WERI-Rb-1 (cell line): Measurements from ENCODE around the gene MED26.

Source experiments
- DNase-seq: peaks from one replicate; pipeline ENCODE4 v3.0.0-alpha.2; 2020
- H3K27ac ChIP-seq: fragments of 250-450 bp; sonication (Bioruptor Pico); 2 replicates; pipeline ENCODE4 v1.5.1; 2020; ENCODE audit warnings: mild to moderate bottlenecking, moderate library complexity
- H3K27me3 ChIP-seq: fragments of 250-450 bp; sonication (Bioruptor Pico); 2 replicates; pipeline ENCODE4 v1.5.1; 2021; ENCODE audit warnings: mild to moderate bottlenecking, low read depth, moderate library complexity; ENCODE audit not compliant: insufficient read depth, severe bottlenecking
- H3K36me3 ChIP-seq: fragments of 250-450 bp; sonication (Bioruptor Pico); 2 replicates; pipeline ENCODE4 v1.5.1; 2020; ENCODE audit warnings: mild to moderate bottlenecking, moderate library complexity
- H3K4me3 ChIP-seq: 2 replicates; pipeline ENCODE4 v1.5.1; 2011; ENCODE audit warnings: low read depth, mild to moderate bottlenecking, control low read depth, low read length
- H3K9me3 ChIP-seq: fragments of 250-450 bp; sonication (Bioruptor Pico); 2 replicates; pipeline ENCODE4 v1.5.1; 2021; ENCODE audit warnings: mild to moderate bottlenecking, moderate library complexity; ENCODE audit not compliant: severe bottlenecking
- CTCF ChIP-seq: IDR thresholded peaks from 2 replicates; pipeline ENCODE4 v1.5.1; 2011; ENCODE audit warnings: low read depth, mild to moderate bottlenecking, control low read depth, inconsistent platforms, low read length

The MED26 gene

GRCh38 chr19:16569609-16570320 lies 58.2 kb downstream of the MED26 start:
- no peak for TF ChIP-seq CTCF
- no peaks in the 10 kb centered on the region for H3K9me3 ChIP-seq
- H3K36me3 ChIP-seq = peaks cover 50% of the 10 kb centered on the region
- H3K27me3 ChIP-seq = no peaks in the 10 kb centered on the region
- no peak overlapping the region for H3K27ac ChIP-seq
- no peak for DNase-seq
- no peak overlapping the region for H3K4me3 ChIP-seq

- Histone ChIP-seq H3K27ac (no peak overlapping the region), H3K27me3 (no peaks in the 10 kb centered on the region), H3K9me3 (no peaks in the 10 kb centered on the region), H3K4me3 (no peak overlapping the region), H3K36me3 (peaks cover 68% of the 10 kb centered on the region)
- TF ChIP-seq CTCF = no peak
- DNase-seq = no peak
Observed at GRCh38 chr19:16566702-16567101, 61.3 kb downstream of the MED26 start.

DNA sequence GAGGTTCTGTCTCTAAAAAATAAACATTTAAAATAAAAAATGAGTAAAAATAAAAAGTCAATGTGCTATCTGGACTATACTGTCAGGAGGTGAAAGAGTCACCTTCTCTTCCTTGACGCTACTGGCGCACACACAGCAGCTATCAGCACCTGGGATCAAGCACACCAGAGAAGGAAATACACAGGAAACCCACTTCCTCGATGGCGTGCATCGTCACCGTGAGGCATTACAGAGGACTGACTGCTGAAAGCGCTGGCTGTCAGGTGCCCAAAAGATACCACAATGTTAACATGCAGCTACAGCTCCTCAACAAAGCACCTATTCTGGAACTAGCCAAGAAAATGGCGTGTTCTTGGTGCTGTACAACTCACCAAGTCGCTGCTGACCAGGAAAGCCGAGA lies 61.8 kb downstream of the MED26 start:
- Histone ChIP-seq H3K9me3 (no peaks in the 10 kb centered on the region), H3K36me3 (peaks cover 68% of the 10 kb centered on the region), H3K27me3 (no peaks in the 10 kb centered on the region), H3K4me3 (no peak overlapping the region), H3K27ac (no peak overlapping the region)
- TF ChIP-seq CTCF = no peak
- DNase-seq = no peak

DNA sequence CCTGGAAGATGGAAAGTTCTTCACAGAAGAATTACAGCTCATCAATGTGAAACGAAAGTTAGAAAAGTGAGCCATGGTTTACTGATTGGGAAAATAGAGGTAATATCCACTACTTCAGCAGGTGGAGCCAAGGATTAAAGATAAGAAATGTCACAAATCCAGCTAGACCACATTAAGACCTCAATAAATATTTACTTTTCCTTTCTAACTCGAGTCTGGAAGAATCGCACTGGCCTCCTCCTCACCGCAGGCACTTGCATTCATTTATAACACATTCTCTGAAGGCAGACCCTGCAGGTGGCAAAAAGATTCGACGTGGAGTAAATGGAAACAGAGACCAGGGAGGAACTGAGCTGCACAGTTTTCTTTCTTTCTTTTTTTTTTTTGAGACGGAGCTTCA lies 63.2 kb downstream of the MED26 start:
- no peak for DNase-seq
- Histone ChIP-seq H3K9me3 (no peaks in the 10 kb centered on the region), H3K4me3 (no peak overlapping the region), H3K27me3 (no peaks in the 10 kb centered on the region), H3K36me3 (peaks cover 66% of the 10 kb centered on the region), H3K27ac (no peak overlapping the region)
- TF ChIP-seq CTCF = no peak

DNA sequence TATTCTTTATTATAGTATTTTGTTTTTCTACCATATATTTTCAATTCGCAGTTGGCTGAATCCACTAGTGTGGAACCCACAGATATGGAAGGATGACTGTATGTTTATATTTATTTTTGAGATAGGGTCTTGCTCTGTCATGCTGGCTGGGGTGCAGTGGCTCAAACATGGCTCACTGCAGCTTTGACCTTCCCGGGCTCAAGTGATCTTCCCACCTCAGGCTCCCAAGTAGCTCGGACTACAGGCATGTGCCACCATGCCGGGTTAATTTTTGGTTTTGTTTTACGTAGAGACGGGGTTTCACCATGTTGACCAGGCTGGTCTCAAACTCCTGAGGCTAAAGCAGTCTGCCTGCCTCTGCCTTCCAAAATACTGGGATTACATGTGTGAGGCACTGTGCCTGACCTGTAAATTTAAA lies 65.4 kb downstream of the MED26 start:
- no peak for DNase-seq
- no peak for TF ChIP-seq CTCF
- no peaks in the 10 kb centered on the region for H3K9me3 ChIP-seq
- H3K27me3 ChIP-seq = no peaks in the 10 kb centered on the region
- no peak overlapping the region for H3K27ac ChIP-seq
- peaks cover 64% of the 10 kb centered on the region for H3K36me3 ChIP-seq
- H3K4me3 ChIP-seq = no peak overlapping the region

GRCh38 chr19:16561382-16561781 lies 66.6 kb downstream of the MED26 start:
- Histone ChIP-seq H3K4me3 (no peak overlapping the region), H3K36me3 (peaks cover 55% of the 10 kb centered on the region), H3K27ac (no peak overlapping the region), H3K9me3 (no peaks in the 10 kb centered on the region), H3K27me3 (no peaks in the 10 kb centered on the region)
- DNase-seq = no peak
- no peak for TF ChIP-seq CTCF
